Hematopoietic multipotent progenitor cell treated with erythropoietin and hydrocortisone succinate and interleukin-3 and kit ligand, for 6 days (in vitro differentiated cells): ENCODE measurements around the gene SOX12.
"Not testable (repeated sequence)": the region's sequence is repeated elsewhere in the genome, so short reads cannot be mapped to it uniquely, and the experiment has no call there.

Source experiments
- DNase-seq: peaks from one replicate; pipeline ENCODE4 v3.0.0-alpha.2; 2015

The SOX12 gene

DNA sequence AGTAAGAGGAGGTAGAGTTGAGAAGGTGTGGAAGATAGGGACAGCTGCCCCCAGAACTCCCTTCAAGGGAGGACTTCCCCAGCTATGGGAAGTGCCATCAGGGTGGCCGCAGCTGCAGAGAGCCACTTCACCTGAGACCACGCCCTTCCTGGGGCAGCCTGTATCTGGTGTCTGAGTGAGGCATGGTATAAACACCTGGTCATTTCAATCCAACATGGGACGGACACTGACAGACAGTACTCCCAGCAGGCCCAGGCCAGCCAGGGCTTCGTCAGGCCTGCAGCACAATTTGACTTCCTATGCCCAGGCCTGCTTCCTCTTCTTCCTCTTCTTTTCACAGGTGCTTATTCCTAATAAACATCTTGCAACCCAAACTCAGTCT lies 4.5 kb downstream of the SOX12 start:
- no peak for DNase-seq

DNA sequence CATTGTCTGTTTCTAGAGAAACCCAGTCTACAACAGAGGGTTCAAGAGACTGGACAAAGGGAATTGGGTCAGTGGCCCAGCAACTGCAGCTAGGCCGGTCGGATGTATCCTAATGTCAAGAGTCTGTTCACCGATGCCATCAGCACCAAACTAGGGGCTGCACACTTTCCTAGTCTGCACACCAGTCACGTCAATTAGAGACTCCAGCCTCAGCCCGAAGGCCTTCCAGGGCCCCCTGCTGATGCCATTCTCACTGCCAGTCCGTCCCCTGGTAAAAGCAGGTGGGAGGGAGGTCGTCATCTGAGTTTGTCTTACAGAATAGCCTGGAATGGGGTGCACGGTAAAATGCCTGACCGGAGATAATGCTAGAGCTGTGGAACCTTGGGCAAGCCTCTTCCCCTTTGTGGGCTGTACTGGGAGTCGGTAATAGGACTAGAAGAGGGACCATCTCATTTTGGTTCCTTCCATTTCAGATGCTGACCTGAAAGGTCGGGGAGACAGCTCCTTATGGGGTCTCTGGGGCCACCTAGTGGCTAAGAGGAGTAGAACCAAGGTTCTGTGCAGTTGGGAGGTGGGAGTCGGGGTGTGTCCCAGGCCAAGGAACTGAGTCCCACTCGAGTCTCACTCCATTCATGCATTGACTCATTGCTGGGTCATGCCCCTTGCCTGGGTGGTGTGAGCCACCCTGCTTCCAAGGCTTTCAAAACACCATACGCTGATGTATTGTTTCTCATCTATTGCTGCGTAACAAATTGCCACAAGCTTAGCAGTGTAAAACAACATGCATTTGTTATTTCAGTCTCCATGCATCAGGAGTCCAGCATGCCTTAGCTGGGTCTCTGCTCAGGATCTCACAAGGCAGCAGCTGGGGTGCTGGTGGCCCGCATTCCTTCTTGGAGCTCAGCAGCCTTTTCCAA lies 5.1 kb downstream of the SOX12 start:
- peak; percentile 92 for DNase-seq

DNA sequence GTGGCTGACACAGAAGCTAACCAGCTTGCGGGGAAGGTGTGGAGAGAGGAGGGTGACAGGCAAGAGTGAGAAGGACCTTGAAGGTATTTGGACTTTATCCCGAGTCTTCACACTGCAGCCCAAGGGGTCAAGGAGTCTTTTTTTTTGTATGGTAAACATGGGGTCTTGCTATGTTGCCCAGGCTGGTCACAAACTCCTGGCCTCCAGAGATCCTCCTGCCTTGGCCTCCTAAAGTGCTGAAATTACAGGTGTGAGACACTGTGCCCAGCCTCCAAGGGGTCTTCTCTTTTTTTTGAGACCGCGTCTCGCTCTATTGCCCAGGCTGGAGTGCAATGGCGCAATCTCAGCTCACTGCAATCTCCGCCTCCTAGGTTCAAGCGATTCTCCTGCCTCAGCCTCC lies 9.2 kb downstream of the SOX12 start:
- no peak for DNase-seq

DNA sequence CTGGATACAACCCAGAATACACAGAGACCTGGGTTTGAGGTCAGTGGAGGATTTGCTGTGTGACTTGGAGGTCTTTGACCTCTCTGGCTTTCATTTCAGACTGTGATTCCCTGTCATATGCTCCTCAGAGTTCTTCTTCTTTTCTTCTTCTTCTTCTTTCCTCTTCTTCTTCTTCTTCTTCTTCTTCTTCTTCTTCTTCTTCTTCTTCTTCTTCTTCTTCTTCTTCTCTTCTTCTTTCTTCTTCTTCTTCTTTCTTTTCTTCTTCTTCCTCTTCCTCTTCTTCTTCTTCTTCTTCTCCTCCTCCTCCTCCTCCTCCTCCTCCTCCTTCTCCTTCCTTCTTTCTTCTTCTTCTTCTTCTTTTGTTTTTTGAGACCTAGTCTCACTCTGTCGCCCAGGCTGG lies 10.7 kb downstream of the SOX12 start:
- not testable (repeated sequence) for DNase-seq

DNA sequence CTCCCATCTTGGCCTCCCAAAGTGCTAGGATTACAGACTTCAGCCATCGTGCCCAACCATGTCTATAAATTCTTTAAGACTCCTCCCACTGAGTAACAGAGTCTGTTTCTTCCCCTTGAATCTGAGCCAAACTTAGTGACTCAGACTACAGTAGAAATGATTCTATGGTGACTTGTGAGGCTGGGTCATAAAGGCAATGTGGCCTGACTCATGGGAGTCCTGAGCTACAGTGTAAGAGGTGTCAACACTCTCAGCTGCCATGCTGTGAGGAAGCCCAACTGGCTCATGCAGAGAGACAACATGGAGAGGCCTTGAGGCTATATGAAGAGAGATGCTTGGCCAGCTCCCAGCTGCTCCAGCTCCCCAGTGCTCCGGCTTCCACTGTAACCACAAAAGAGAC lies 16.3 kb downstream of the SOX12 start:
- peak; percentile 74 for DNase-seq

DNA sequence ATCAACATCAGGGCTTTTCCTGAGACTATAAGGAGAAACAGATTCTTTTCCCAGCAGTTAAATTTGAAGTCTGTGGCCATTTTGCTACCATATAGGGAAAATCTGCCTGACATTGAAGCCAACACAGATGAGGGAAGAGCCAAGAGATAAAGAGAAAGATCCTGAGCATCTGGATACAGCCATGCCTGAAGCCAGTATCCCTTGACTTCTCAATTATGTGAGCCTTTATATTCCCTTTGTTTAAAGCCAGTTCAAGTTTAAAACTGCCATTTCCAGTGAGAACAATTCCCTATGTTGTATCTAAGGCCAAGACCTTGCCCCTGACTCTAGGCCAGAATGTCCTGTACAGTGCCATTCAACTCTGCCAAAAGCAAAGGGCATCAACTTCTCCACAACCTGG lies 17.8 kb downstream of the SOX12 start:
- DNase-seq: no peak

DNA sequence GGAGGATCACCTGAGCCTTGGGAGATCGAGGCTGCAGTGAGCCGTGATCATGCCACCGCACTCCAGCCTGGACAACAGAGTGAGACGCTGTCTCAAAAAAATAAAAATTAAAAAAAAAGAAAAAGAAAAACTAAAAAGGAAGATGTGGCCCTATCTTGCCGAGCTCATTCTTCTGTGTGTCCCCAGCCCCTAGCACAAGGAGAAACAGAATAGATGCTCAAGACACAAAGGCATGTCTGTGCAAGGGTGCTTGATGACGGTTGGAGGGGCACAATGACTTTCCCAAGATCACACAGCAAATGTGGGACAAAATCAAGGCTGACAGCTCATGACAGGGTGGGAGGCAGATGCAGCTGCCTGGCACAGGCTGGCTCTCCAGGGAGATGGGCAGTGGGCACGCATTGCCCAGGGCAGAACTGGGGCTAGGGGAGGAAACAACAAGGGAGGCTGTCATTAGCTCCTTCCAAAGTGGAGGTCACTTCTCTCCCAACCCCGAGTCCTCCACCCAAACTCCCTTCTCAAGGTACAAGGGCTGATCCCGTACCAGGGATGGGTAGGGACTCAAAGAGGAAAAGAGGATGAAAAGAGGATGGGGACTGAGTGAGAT lies 20.8 kb downstream of the SOX12 start:
- DNase-seq: no peak

DNA sequence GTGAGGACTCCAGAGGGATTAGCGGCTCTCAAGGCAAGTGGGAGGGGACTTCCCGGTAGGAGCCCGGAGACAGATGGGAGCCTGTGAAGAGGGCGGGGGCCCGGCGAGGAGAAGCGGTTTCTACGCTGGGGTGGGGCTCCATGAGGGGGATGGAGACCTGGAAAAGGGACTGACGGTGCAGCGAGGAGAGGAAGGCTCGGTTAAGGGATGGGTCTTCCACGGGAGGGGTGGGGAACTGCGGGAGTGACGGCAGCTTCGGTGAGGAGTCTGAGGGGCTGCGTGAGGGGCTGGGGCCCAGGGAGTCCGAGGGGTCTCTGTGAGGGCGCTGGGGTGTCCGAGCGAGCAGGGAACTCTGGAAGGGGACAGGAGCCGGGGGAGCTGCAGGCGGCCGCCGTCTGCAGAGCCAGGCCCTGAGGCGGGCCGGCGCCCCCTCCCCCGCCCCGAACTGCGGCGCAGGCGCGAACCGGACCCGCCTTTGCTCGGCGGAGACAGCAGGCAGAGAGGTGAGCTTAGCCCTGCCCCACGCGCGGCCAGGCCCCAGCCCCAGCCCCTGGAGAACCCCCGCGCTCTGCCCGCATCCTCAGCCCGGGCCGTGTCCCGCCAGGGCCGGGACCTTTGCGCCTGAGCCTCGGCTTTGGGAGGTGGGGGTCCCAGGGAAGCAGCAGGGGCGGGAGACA lies 21.4 kb downstream of the SOX12 start, which contains the start of gene NRSN2:
Gene NRSN2 (plus strand): TSS at position 472 of the 677 bp plus-strand sequence. CDS start 2,533 bp downstream, outside the sequence.
- DNase-seq: peak; percentile 43

DNA sequence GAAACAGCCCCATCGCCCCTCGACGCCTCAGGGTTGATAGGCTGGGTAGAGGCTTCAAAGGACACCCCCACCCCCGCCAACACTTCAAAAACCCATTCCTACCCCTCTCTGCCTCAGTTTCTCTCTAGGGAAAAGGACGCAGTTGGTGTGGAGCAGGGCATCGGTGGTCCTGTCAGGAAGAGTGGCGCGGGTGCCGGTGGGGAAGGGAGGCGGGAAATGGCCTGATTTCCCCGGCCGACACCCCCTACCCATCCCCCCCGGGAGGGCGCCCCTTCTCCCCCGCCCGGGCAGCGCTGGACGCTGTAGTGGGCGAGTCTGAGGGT lies 21.9 kb downstream of the SOX12 start:
- DNase-seq: no peak

DNA sequence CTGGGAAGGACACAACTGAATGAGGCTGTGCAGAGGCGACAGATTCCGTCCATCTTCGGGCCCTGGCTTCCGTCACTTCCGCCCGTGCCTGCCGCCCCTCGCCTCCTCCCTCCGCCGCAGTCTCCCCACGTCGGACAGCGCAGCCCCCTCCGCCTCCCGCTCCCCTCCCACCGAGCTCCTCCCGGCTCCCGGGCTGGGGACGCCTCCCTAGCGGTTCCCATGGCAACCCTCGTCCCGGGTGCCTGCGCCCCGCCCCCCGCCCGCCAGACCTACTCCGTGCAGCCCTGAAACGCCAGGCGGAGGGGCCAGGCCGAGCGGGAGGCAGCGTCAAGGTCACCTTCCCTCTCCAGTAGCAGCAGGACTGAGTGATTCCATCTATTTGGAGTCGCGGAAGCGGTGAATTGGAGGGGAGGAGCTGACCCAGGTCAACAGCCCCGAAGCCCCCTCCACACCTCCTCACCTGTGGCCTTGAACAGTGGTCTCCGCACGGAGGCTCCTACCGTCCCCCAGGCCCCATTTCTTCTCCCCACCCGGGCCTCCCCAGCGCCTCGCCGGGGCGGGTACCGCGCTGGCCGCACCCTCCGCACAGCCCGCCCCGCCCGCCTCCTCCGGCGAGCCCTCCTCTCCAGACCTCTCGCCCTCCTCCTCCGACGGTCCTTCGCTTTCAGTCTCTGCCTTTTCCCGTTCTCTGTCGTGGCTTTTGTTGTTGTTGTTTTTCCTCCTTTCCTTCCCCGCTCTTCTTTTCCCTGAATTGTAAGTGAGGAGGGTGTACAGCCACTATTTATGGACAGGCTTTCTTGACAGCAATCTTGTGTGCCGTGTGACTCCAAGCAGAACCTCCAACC lies 22.5 kb downstream of the SOX12 start:
- peak; percentile 95 for DNase-seq

DNA sequence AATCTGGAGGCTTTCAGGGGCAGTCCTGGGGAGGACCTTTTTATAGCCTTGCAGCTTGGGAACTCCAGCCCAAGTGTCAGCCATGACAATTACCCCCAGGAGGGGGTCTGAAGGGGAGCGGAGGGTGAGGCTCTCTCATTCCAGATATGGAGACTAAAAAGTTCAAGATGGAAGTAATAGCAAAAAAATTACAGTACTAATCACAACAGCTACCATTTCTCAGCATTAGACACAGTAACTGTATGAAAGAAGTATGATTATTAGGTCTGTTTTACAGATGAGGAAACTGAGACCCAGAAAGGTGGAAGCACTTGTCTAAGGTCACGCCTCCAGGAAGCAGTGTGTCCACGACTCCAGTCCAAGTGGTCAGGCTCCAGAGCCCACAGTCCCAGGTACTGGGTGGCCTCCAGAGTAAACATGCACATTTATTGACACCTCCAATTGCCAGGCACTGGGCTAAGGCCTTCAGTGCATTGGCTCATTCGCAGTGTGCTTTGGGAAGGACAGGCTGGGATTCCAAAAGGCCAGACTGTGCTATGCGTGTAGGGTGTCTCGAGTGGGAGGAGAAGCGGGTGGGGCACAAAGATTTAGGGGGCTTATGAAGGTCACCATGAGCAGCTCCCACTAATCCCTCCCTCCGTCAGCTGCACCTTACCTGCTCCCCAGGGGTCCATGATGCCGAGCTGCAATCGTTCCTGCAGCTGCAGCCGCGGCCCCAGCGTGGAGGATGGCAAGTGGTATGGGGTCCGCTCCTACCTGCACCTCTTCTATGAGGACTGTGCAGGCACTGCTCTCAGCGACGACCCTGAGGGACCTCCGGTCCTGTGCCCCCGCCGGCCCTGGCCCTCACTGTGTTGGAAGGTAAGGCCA lies 23.9 kb downstream of the SOX12 start:
- no peak for DNase-seq

DNA sequence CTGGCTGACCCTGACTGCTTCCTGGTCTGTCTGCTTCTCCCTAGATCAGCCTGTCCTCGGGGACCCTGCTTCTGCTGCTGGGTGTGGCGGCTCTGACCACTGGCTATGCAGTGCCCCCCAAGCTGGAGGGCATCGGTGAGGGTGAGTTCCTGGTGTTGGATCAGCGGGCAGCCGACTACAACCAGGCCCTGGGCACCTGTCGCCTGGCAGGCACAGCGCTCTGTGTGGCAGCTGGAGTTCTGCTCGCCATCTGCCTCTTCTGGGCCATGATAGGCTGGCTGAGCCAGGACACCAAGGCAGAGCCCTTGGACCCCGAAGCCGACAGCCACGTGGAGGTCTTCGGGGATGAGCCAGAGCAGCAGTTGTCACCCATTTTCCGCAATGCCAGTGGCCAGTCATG lies 27.8 kb downstream of the SOX12 start:
- no peak for DNase-seq

DNA sequence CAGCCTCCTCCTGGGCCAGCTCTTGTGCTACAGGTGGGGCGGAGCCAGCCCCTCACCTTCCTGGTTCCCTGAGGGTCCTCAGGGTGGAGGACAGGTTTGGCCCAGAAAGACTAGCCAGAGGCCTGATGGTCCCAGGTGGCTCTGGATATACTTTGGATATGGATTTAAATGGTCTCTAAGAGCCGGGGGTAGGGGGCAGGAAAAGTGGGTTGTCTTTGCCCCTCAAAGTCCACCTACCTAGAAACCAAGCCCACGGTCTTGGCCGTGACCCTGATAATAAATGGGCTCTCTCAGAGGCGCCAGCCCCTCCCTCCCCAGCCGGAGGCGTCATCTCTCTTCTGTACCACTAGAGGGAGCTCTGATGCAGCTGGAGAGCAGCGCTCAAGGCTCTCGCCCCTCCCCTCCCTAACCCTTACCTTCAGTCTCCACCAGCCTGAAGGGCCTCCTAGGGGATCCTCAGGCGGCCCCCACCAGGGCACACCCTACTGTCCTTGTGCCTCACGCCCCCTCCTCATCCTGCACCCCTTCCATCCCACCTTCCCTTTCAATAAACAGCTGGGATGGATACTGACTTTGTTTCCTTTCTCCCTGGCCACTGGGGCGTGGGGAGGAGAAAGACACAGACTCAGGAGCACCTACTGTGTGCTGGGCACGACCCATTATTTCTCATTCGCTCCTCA lies 29.1 kb downstream of the SOX12 start:
- peak; percentile 92 for DNase-seq

DNA sequence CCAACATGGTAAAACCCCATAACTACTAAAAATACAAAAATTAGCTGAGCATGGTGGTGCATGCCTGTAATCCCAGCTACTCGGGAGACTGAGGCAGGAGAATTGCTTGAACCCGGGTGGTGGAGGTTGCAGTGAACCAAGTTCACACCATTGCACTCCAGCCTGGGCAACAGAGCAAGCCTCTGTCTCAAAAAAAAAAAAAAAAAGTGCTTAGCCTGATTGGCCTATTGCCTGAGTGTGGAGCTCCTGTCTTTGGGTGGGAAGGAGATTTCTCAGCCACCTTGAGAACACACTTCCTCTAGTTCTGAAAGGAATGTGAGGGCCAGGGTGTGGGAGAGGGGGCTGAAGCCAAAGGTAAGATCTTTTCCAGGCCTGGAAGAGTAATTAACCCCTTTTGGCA lies 30.8 kb downstream of the SOX12 start:
- not testable (repeated sequence) for DNase-seq

DNA sequence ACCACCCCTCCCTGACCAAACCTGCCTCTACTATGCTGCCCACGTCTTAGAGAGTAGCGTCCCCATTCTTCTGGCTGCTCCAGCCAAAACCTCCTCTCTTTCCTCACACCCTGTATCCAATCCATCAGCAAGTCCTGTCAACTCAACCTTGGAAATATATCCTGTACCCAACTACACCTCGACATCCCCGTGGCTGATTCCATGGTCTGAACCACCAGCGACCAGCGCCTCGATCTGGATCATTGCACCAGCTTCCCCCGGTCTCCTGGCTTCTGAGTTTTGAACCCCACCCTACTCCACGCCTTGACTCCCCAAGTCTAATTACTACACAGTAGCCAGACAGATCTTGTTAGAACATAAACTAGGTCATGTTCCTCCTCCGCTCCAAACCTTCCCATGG lies 31.4 kb downstream of the SOX12 start:
- DNase-seq: no peak

DNA sequence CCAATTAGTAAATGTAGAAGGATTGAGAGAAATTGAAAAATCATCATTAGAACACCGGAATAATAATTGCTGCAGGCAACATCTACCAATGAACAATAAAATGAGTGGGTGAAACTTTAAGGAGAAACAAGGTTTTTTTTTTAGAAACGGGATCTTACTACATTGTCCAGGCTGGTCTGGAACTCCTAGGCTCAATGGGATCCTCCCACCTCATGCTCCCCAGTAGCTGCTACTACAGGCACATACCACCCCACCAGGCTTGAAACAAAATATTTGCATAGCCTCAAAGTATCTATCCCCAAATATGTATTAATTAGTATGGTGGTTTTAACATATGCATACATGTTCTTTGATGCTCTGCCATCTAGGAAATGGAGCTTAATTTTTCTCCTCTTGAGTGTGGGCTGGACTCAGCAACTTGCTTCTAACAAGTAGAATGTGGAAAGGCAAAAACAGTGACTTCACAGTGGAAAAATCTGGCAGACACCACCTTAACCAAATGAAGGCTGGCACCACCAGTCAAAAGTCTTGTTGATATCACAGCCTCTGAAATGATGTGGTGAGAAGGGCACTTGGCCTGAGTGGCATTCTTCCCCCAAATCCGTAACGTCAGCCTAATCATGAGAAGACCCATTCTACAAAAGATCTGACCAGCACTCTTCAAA lies 33.7 kb downstream of the SOX12 start:
- no peak for DNase-seq

DNA sequence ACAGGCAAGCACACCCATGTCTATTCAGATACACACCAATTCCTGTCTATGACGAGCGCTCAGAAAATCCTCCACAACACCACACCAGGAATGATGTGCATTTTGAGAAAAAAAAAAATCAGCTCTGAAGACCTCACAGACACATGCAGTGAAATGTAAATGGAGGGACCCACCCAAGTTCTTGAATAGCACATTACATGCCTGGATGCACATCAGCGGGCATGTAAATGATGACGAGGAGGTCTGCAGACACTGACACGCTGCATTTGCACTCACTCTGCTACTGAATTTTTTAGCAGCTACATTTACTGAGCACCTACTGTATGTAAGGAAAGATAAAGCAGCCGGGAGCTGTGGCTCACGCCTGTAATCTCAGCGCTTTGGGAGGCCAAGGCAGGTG lies 36.2 kb downstream of the SOX12 start:
- DNase-seq: no peak

DNA sequence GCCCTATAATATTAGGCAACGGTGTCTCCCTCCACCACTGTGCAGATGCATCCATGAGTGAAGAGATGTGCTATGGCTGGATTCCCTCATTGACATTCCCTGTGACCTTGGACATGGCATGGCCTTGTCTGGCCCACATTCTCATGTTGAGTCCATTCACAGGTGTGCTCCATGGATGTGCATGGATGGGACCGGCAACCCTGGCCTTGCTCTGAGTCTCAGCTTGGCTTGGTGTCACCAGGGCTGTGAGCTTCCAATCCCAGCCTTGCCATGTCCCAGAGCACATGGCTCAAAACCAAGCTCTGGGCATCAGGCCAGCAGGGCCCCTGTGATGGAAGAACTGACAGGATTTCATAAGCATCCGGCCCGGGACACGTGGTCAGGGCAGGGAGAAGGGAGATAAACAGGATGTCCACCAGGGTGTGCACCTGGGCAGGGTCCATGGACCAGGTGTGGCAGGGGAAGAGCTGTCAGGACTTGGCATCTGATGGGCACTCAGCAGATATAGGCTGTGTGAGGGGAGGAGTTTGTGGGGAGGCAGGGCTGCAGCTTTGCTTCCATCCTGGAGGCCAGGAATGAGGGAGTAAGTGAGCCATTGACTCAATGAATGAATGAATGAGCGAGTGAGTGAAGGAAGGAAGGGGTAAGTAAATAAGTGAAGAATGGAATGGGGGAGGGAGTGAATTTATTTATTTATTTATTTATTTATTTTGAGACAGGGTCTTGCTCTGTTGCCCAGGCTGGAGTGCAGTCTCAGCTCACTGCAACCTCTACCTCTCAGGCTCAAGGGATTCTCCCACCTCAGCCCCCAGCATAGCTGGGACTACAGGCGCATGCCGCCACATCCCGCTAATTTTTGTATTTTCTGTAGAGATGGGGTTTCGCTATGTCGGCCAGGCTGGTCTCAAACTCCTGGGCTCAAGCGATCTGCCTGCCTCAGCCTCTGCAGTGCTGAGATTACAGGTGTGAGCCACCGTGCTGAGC lies 37.2 kb downstream of the SOX12 start:
- DNase-seq: peak; percentile 88

DNA sequence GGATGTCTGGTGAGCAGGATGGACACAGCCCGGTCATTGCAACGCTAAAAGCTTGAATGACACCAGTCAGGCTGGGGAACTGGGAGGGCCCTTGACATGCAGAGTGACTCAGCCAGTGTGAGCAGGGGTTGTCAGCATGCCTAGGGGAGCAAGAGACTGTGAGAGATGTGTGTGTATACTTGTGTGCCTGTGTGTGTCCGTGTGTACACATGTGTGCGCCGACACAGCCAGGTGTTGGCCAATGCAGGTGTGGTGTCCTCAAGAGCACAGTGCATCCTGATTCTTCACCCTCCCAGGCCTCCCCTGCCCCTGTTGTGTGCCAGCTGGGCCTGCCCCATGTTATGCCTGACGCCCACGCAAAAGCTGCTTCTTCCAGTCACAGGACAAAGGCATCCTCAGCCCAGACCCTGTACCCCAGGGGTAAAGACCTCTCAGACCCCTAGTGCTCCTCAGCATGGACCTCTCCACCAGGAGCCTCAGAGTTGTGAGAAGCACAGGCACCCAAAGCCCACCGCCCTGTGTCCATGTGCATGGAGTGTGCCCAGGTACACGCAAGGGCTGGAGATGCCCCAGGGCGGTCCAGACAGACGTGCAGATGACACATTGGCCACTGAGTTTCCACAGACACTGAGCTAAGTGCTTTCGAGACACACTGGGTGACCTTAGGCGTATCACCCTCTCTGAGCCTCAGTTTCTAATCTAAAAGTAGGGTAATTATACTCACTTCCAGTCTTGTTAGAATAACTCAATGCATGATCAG lies 38.1 kb downstream of the SOX12 start:
- no peak for DNase-seq
